Inferior parietal cortex (tissue), 1 donor: Measurements from ENCODE around the gene PALM2AKAP2.
"Not testable (repeated sequence)": the region's sequence is repeated elsewhere in the genome, so short reads cannot be mapped to it uniquely, and the experiment has no call there.

Source experiments
- DNase-seq: peaks from one replicate; pipeline ENCODE4 v3.0.0-alpha.2; 2016; ENCODE audit errors: extremely low spot score

Gene PALM2AKAP2

GRCh38 chr9:109805050-109805449 lies 25.1 kb downstream of the PALM2AKAP2 start:
- no peak for DNase-seq

DNA sequence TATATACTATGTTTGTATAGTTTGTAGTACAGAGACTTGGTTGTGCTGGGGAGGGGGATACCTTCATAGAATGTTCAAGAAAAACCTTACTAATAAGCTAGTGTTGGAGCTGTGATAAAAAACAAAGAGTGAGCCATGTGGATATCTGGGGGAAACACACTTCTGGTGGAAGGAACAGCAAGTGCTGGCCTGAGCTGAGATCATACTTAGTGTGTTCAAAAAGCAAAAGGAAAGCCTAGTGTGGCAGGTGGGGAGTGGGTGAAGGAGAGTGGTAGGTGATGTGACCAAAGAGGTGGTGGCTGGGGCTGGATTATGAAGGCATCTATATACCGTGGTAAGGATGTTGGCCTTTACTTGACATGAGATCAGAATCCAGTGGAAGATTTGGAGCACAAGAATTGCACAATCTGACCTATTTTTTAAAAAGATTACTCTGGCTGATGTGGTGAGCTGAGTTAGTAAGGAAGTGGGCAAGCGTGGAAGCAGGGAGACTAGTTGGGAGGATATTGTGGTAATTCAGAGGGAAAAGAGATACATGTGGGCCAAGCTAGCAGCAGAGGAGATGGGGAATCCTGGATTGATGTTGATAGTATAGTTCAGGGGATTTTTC lies 26.6 kb downstream of the PALM2AKAP2 start:
- DNase-seq = no peak

DNA sequence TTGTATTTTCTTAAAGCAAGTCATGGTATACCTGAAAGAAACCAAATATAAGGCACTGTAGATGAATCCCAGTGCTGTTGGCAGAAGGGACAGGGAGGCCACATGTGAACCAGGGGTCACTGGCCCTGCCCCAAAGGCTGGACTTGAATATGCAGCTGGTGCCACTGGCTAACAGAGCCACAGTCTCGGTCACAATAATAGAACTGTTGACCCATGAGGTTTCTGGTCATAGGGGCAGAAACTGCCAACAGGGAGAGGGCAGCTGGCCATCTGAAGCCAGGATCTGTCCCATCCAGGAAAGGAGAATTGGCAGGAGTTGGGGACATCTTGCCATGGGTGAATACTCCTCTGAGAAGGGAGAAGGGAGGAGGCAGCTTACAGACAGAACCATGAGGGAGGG lies 31.9 kb downstream of the PALM2AKAP2 start:
- DNase-seq = peak; percentile 38

DNA sequence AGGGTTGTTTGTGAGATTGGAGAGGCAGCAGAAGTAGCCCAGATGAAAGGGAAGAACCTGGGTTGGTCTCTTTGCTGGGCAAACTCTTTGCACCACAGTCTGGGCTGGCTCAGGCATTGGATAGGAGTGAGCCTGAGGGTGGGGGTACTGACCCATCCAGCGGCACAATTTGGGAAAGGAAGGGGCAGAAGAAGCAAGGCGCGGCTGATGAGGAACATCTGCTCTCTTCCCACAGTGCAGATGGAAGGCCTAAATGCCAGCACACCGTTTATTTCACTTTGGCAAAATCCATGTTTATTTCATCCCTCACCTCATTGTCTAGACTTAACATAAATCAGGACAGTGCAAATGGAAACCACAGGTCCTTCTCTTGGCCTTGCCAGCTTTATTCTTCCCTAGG lies 32.3 kb downstream of the PALM2AKAP2 start:
- DNase-seq = no peak

GRCh38 chr9:109812818-109813281 lies 32.9 kb downstream of the PALM2AKAP2 start:
- no peak for DNase-seq

DNA sequence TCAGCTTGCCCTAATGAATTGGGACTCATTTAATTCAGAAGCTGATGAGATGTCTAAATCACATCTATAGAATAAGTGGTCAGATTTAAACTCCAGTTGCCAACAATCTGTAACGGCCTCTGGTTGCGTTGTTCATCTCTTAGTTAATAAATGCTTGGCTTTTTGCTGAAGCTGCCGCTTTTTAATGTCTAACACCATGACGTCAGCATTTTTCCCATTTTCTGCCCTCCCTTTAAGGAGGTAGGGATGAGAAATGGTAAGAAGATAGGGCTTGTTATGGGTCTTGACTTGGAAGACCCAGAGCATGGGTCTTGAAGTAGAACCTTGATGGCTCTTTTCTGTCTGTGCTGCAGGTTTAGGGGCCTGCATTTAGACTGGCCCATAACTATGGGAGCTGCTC lies 33.3 kb downstream of the PALM2AKAP2 start:
- no peak for DNase-seq

- no peak for DNase-seq
Measured at GRCh38 chr9:109813829-109814228, 33.8 kb downstream of the PALM2AKAP2 start.

DNA sequence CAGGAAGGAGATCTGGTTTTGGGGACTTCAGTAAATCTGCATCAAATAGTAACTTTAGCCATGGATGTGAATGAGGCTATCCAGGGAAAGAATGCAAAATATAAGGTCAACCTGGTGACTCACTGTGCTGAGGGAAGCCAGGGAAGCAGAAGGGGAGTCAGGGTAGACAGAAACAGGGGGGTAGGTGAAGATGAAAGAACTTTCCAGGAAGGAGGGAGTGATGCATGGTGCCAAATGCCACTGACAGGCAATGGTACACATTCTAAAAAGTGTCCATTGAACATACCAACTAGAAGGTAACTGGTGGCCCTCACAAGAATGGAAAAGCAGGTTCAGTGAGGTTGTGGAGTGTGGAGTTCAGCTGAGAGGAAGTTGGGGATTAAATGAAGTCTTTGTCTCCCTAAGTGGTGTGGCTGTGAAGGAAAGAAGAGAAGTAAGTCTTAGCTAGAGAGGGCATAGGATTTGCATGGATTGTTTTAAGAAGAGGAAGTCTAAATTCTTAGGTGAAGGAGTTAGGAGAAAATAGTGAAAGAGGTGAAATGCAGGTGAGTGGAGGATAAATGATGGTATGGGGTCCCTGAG lies 35.5 kb downstream of the PALM2AKAP2 start:
- DNase-seq = no peak

GRCh38 chr9:109816490-109816889 lies 36.5 kb downstream of the PALM2AKAP2 start:
- no peak for DNase-seq

- peak; percentile 27 for DNase-seq
Measured at GRCh38 chr9:109817146-109817845, 37.3 kb downstream of the PALM2AKAP2 start.

DNA sequence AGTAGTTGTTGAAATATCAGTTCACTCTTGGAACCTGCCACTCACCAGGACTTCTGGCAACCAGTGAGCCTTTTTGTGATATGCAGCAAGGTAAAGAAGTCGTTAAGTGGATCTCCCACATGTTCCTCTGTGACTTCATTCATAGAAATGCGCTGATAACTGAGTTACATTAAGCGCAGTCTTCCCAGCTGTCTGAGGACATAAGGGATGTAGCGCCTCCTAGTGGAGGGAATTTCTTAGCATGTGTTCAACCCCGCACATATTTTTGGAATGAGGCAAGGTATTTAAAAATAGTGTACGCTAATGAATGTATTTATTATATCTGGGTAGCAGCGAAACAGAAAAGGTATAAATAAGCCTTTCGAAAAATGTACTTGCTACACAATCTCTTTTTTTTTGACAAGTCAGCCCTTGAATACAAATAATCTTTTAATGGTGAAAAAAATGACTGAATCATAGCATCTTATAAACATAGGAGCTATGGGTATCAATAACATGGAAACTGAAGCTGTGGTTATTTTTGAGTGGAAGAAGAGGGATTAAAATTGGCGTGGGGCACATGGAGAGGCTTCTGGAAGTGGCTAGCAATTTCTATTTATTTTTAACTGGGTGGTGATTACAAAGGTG lies 38.0 kb downstream of the PALM2AKAP2 start:
- DNase-seq = peak; percentile 93

DNA sequence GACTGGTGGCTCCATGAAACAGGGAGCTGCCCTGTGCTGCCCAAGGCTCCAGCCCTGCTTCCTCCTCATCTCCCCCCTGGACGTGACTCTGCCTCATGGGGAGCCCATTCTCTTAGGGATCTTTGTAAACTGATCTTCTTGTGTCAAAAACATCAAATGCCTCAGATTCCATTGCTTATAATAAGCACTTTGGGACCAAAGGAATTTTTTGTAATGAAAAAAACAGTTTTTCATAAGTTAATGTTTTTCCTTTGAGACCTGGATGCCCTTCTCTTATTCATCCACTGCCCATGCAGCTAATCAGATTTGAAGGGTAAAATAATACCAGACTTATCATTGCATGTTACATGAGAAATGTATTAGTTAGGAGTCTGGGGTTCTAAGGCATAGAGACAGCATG lies 41.7 kb downstream of the PALM2AKAP2 start:
- DNase-seq = no peak

GRCh38 chr9:109825383-109825782 lies 45.4 kb downstream of the PALM2AKAP2 start:
- DNase-seq = not testable (repeated sequence)

- DNase-seq = no peak
Measured at GRCh38 chr9:109826559-109826958, 46.6 kb downstream of the PALM2AKAP2 start.

DNA sequence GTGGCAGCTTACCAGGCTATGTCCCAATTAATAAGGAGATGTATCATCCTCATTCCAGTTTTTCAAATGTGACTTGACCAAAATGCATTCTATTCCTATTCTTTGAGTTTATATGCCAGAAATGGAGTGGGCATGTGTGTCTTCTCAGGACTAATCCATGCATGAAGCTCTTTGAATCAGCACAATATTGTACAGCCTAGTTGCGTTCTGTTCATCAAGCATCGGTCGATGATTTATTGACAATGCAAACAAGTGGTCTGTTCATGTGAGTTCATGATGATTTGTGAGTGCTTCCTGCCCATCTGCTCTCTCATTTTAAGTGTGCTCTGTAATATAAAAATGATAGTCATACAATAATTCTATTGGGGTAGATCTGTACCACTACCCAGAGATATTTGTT lies 48.3 kb downstream of the PALM2AKAP2 start:
- DNase-seq = no peak
